Frontal cortex (tissue), 4 donors: ENCODE measurements around the gene CR1. TPM values are rescaled to one million over a fixed set of nuclear protein-coding genes. Genes with fewer than 3 reads are reported as not detected.
"Not testable (repeated sequence)": the region's sequence is repeated elsewhere in the genome, so short reads cannot be mapped to it uniquely, and the experiment has no call there.

Experiments
- DNase-seq, 2 donors: peaks; one replicate each; pipeline ENCODE4 v3.0.0; 2012; ENCODE audit warnings: low spot score in 2 of 2
- FAIRE-seq: peaks from 2 replicates; lab custom pipeline; 2012; peaks lifted over from hg19 to GRCh38; lab: Jason Lieb, UNC
- total RNA-seq: library from RNA; depleted of rRNA; stranded (reverse); fragments of >200 nt; gene quantifications from one replicate; pipeline ENCODE4 v1.2.3, GENCODE V29; 2014
- donor health status: control.
- donor health status: control.
- donor health status: control.

CR1 gene
- total RNA-seq, 1 donor from 2014 or later, result 0.41 TPM

- FAIRE-seq, DNase-seq: not testable (repeated sequence)
Observed at GRCh38 chr1:207634293-207634692, 138.3 kb downstream of the CR1 start.

GRCh38 chr1:207635569-207636186 is 139.7 kb downstream of the CR1 start:
- not testable (repeated sequence) for FAIRE-seq, DNase-seq

- not testable (repeated sequence) for FAIRE-seq, DNase-seq
Observed at GRCh38 chr1:207638487-207639145, 142.7 kb downstream of the CR1 start.

GRCh38 chr1:207639362-207639761 is 143.4 kb downstream of the CR1 start:
- FAIRE-seq, DNase-seq: not testable (repeated sequence)

GRCh38 chr1:207644166-207644851 is 148.4 kb downstream of the CR1 start:
- DNase-seq (no peak), FAIRE-seq (no peak)

- DNase-seq, result peak; percentile 57 to 77
- FAIRE-seq, result no peak
Observed at GRCh38 chr1:207644852-207645634, 149.1 kb downstream of the CR1 start, which contains the start of gene CR1L. TSS of gene CR1L (plus strand) at chr1:207645133. CDS start at chr1:207645234, 101 bp downstream.

GRCh38 chr1:207645635-207646081 is 149.7 kb downstream of the CR1 start:
- DNase-seq (no peak), FAIRE-seq (no peak)

GRCh38 chr1:207646171-207646570 is 150.2 kb downstream of the CR1 start:
- no peak for FAIRE-seq

GRCh38 chr1:207646944-207647579 is 151.1 kb downstream of the CR1 start:
- DNase-seq, result no peak
- FAIRE-seq, result no peak

More at GRCh38 chr1:207646171-207646570, 150.2 kb downstream of the CR1 start:
- DNase-seq, result no peak

GRCh38 chr1:207647671-207648333 is 151.8 kb downstream of the CR1 start:
- no peak for FAIRE-seq
- no peak for DNase-seq

GRCh38 chr1:207648334-207649209 is 152.6 kb downstream of the CR1 start:
- FAIRE-seq, result no peak
- DNase-seq, result no peak

GRCh38 chr1:207649210-207649753 is 153.3 kb downstream of the CR1 start:
- DNase-seq (no peak), FAIRE-seq (no peak)

- no peak for DNase-seq
- FAIRE-seq, result no peak
Observed at GRCh38 chr1:207649865-207650580, 154.1 kb downstream of the CR1 start.

- FAIRE-seq (no peak), DNase-seq (no peak)
Observed at GRCh38 chr1:207651583-207651982, 155.6 kb downstream of the CR1 start.

GRCh38 chr1:207654320-207654719 is 158.4 kb downstream of the CR1 start:
- FAIRE-seq (no peak), DNase-seq (no peak)

- FAIRE-seq (no peak), DNase-seq (no peak)
Observed at GRCh38 chr1:207658408-207658807, 162.5 kb downstream of the CR1 start.

- FAIRE-seq (no peak), DNase-seq (no peak)
Observed at GRCh38 chr1:207658904-207659485, 163.0 kb downstream of the CR1 start.
